Cardiac fibroblast (primary cell): ENCODE data around the gene NSRP1.

Experiments
- DNase-seq, 2 donors: peaks; one replicate each; pipeline versions ENCODE4 v3.0.0 to v3.0.0-alpha.2; 2010; ENCODE audit warnings: low read depth in 2 of 2
- H3K4me3 ChIP-seq, 2 donors: replicated peaks in 1 of 2; 1 replicate in 1 of 2; 2 replicates in 1 of 2; pipeline ENCODE4 v1.5.1; 2011; ENCODE audit warnings: low read depth in 2 of 2, low read length in 2 of 2, mild to moderate bottlenecking in 2 of 2, moderate library complexity in 1 of 2
- CTCF ChIP-seq: IDR thresholded peaks from one replicate; pipeline ENCODE4 v1.5.1; 2011; ENCODE audit warnings: low read depth, mild to moderate bottlenecking, low read length, inconsistent platforms

Gene NSRP1

GRCh38 chr17:30234964-30235363 lies 118.3 kb downstream of the NSRP1 start:
- no peak for DNase-seq

GRCh38 chr17:30235386-30236296 lies 119.0 kb downstream of the NSRP1 start, which contains the start of gene SLC6A4:
TSS of gene SLC6A4 (minus strand) at chr17:30235697. CDS start at chr17:30221958, 13,739 bp downstream.
- peak within 1 kb of the TSS; percentile 48 to 49 for H3K4me3 ChIP-seq
- no peak for TF ChIP-seq CTCF
- peak in 1 of 2 donors; percentile 21 for DNase-seq

More at GRCh38 chr17:30234964-30235363, 118.3 kb downstream of the NSRP1 start:
- TF ChIP-seq CTCF = no peak
- H3K4me3 ChIP-seq = peak overlapping the region; percentile 22 to 24
